NCI-H2171 treated with DMSO at 0.1 percent for 48 hours (cell line): Measurements from ENCODE around the gene RPE65.
A peak's percentile ranks its signal among the peaks of the same experiment; 100 is the strongest.
"Not testable (repeated sequence)": the region's sequence is repeated elsewhere in the genome, so short reads cannot be mapped to it uniquely, and the experiment has no call there.

Source experiments
- DNase-seq: peaks from one replicate; lab custom pipeline; 2025; lab: John Stamatoyannopoulos, UW

RPE65 gene

DNA sequence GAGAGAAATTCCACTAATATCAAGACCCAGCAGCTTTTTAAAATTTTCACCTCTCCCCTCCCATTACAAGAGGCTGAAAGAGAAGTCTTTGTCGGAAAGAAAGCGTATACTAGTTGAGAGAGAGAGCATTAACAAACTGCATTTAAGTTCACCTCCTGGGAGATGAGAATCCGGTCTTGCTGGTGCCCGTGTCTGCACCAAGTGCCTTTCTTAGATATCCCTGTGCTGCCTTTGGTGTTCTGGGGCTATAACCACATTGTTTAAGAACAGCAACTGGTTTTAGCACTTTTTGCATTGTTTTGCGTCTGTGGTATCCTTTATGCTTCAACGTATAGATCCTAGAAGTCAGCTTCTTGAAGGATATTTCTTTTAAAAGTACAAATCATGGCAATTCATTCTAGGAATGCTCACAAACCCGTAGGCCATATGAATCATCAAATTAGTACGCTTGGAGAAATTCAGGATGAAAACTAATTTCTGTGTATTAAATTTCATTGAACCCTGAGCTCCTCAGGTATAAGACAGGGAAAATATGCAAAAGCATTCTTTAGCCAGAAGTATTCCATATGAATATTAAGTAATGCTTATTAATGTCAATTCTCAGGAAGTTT lies 3.4 kb upstream of the RPE65 start:
- DNase-seq = no peak

DNA sequence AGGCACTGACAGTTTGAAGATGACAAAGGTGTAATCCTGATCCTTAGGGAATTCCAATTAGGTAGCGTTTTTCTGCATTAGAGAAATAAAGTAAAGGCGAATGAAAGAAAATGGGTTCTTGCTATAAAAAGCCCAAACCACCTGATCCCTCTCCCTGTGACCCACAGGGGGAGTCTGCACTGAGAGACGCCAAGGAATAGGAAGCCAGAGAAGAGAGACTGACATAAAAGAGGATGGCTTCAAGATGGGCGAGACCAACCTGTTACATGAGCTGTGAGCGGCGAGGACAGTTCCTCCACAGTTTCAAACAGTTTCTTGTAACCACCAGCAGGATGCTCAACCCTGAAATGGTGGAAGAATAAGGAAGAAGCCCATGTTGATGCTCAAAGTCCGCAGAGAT lies 1.4 kb downstream of the RPE65 start:
- DNase-seq = no peak

DNA sequence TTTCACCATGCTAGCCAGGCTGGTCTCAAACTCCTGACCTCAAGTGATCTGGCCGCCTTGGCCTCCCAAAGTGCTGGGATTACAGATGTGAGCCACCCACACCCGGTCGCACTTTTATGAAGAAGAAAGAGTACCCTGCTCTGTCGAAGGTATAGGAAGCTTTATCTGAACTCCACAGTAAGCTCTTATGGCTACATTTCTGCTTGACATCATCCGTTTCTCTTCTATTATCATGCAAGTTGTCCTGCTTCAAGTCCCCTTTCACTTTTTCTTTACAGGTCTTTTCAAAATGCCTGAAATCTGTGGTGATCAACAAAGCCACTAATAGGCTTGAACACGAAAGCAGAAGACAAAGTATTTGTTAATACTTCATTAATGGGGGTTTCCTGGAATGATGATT lies 4.0 kb downstream of the RPE65 start:
- no peak for DNase-seq

DNA sequence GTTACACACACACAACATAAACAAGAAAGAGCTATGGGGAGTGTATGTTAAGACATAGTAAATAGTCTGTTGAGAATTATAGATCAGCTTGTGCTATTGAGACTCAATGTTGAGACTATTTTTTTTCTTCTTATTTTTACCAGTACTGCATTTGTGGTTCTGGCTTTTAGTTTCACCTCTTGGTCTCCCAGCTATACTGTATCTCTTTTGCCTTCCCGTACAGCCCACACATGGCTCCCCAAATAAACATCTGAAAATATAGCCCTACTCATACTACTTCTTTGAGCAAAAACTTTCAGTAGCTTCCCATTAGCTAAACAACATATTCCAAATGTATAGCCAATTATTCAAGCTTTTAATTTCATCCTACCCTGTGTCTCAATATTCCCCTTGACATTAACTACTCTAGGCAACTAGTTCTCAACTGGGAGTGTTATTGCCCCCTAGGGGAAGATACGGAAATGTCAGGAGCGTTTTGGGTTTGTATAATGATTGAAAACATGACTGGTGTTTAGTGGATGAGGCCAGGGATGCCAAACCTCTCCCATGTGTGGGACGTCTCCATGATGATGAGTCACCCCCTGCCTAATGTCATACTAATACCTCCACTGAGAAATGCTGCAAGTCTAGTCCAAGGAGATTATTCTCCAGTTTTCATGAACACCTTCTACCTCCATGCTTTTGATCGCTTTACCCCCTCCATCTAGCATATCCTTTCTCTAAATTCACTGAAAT lies 6.8 kb downstream of the RPE65 start:
- peak; percentile 61 for DNase-seq

DNA sequence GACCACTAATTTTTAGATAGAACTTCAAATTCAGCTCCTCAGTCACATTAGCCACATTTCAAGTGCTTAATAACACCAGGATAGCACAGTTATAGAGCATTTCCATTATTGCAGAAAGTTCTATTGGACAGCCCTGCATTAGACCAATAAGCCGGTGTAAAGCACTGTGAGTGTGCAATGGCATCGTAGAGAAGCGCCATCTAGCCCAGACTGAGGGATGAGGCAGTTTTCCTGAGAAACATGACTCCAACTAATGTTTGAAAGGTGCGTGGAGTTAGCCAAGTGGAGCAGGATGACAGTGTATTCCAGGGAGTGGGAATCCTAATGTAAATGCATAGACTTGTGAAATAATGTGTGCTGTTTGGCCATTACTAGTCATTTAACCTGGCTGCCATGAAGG lies 7.7 kb downstream of the RPE65 start:
- DNase-seq = no peak

DNA sequence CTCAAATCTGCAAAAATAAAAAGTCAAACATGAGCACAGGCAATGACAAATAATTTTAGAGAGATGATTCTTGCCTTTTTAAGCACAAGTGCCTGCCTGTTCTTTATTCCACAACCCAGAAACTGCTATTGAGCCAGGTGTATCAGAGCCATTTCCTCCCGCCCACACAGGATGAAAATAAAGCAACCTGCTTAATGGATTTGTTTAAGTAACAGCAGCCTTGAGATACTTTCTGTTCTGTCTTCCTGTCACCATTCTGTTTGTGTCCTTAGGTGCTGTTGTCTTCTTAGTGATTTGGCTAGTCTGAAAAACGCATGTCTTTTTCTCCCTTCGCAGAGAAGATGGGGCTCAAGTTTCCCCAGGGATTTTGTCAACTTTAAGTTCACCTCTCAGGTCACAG lies 11.4 kb downstream of the RPE65 start:
- DNase-seq = peak; percentile 9

DNA sequence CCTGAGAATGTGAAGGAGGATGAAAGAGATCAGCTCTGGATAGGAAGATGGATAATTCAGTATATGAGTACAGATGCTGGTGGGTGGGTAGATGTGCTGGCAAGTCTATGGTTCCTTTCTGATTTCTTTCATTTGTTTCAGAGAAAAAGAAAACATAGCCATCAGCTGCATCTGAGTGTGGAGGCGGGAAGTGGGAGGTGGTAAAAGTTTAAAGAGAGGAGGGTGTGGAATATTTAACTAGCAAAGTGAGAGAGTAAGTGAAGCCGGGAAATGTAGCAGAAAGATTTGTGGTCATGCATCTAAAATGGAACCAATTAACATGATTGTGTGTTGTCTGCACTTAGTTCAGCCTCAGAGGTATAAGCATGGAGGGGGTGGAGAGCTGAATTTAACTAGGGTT lies 16.4 kb downstream of the RPE65 start:
- no peak for DNase-seq

DNA sequence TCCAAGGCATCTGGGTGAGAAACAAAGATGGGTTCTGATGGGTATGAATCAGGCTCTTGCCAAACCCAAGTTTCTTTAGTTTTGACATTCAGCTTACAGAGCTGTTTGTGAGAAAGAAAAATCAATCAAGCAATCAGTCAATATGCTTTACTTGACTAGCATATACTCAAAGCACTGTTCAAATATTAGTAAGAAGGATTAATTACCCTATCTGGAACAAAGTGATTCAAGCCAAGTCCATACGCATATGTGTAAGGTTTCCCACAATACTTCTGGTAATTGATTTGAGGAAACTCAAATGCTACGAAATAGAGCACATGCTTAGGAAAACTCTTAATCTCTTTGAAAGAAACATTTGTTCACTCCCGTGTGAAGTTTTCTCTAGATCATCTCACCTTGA lies 18.7 kb downstream of the RPE65 start:
- no peak for DNase-seq

DNA sequence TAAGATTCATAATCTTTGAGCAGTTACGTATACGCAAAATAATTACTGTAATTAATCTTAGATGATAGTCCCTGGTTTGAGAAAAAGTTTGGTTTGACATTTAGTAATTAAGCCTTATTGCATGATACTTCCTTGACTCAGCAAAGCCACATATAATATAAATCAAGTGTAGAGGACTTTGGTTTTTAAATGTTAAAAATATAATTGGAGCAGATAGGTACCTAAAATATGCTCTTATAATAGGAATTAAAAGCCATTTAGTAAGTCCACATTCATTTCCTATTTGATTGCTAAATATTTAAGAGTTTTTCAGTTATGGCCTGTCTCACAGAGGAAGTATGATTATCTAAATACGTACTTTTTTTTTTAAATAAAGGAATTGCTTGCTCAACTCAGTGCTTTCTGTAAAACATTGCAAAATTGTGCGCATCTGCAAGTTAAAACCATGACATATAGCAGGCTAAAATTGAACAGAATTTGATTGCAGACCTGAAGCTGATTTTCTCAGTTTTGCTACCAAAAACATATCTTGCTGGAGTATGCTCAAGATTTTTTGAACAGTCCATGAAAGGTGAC lies 20.4 kb downstream of the RPE65 start:
- no peak for DNase-seq

DNA sequence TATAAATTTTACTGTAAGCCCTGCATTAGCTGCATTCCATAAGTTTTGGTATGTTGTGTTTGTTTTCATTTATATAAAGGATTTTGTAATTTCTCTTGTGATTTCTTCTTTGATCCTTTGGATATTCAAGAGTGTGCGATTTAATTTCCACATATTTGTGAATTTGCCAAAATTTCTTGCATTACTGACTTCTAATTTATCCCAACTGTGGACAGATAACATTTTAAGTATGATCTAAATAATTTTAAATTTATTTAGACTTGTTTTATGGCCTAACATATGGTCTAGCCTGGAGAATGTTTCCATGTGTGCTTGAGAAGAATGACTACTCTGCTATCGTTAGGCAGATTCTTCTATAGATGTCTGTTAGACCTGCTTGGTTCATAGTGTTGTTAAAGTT lies 23.2 kb downstream of the RPE65 start:
- no peak for DNase-seq

DNA sequence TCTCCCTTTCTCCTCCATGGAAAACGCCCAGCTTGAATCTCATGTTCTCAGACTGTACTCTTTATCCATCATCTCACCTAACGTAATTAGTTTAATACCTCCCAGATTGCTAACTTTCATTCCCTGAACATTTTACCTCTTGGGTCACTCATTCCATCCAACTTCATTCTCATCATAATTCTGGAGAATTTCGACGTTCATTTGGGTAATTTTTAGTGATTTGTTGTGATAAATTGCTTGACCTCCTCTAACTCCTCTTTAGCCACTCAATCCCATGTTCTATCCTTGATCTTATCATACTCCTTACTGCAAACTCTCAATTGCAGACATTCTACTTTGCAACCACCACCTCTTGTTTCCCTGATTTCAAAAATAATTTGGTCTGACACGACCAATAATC lies 28.4 kb downstream of the RPE65 start:
- DNase-seq = no peak

DNA sequence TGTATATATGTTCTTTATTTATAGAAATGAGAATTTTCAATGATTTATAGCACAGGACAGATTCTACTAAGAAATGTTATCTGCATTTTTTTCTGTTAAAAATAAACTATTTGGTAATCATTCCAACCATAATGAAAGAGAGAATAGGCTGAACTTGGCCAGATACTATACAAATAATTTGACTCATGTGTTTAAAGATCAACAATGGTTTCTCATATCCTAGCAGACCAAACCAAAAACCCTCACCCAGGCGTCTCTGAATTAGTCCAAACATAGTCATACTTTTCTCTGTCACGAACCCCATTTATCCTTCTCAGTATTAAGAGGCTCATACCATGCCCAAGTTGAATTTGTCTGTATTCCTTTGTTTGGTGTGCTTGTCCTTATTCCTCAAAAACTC lies 40.3 kb downstream of the RPE65 start:
- DNase-seq = no peak

DNA sequence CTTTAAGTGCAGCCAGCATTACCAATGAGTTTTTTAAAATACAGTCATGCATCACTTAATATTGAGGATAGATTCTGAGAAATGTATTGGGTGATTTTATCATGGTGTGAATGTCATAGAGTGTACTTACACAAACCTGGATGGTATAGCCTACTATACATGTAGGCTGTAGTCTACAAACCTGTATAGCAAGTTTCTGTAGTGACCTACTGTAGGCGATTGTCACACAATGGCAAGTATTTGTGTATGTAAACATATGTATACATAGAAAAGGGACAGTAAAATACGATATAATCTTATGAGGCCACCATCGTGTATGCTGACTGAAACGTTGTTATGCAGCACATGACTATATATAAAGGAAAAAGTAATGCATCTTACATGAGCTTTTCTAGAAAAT lies 48.2 kb downstream of the RPE65 start:
- DNase-seq = no peak

DNA sequence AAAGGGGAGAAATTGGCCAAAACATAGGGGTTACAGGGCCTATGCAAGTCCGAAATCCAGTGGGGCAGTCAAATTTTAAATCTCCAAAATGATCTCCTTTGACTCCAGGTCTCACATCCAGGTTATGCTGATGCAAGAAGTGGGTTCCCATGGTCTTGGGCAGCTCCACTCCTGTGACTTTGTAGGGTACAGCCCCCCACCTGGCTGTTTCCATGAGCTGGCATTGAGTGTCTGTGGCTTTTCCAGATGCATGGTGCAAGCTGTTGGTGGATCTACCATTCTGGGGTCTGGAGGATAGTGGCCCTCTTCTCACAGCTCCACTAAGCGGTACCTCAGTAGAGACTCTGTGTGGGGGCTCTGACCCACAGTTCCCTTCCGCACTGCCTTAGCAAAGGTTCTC lies 54.2 kb downstream of the RPE65 start:
- DNase-seq = not testable (repeated sequence)

DNA sequence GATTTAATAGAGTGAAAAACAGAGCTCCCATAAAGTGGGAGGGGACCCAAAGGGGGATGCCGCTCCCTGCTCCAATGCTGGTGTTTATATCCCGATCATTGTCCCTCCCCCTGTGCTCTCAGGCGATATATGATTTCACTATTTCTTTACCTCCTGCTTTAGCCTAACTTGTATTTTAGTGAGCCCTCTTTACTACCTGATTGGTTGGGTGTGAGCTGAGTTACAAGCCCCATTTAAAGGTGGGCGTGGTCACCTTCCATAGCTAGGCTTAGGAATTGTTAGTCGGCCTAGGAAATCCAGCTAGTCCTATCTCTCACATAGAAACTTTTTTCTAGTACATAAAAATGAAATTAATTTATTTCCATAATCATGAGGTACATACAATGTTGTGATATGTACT lies 57.3 kb downstream of the RPE65 start:
- not testable (repeated sequence) for DNase-seq

DNA sequence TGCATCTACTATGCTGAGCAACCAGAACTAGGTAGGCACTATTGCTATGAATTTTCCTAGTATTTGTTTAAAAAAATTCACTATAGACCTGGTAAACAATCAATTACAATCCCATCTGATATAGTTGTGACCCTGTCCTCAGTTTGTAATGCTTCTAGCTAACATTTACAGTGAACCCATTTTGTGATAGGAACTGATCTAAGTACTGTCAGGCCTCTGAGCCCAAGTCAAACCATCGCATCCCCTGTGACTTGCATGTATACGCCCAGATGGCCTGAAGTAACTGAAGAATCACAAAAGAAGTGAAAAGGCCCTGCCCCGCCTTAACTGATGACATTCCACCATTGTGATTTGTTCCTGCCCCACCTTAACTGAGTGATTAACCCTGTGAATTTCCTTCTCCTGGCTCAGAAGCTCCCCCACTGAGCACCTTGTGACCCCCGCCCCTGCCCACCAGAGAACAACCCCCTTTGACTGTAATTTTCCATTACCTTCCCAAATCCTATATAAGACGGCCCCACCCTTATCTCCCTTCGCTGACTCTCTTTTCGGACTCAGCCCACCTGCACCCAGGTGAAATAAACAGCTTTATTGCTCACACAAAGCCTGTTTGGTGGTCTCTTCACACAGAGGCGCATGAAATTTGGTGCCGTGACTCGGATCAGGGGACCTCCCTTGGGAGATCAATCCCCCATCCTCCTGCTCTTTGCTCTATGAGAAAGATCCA lies 63.8 kb downstream of the RPE65 start:
- not testable (repeated sequence) for DNase-seq

DNA sequence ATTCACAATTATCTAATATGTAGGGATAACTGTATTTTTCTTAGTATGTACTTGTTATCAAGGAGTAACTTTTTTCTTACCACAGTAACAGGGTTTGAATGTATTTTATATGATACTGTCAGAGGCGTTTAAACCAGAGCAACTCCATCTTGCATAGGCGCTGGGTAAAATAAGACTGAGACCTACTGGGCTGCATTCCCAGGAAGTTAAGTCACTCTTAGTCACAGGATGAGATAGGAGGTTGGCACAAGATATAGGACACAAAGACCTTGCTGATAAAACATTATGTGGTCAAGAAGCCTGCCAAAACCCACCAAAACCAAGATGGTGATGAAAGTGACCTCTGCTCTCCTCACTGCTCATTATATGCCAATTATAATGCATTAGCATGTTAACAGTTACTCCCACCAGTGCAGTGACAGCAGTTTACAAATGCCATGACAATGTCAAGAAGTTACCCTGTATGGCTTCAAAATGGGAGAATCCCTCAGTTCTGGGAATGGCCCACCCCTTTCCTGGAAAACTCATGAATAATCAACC lies 64.8 kb downstream of the RPE65 start:
- DNase-seq = no peak

DNA sequence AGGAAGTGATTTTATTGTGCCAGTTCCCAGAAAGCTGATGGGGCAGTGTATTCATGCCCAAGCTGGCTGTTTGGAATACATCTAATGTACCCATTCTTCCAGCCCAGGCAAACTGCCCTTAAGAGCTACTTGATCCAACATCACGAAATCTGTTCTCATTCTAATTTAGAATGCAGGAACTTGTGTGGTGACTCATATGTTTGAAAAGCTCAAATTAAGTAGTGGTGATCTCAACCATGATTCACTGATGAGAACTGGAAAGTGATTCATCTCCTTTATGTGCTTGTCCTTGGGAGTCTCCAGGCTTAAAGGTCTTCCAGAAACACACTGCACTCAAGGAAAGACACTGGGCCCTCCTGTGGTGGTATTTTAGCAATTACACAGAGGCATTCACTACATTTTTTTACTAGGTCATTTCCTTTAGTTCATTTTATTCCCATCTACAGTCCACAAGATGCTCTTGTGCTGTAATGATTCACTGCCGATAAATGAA lies 65.4 kb downstream of the RPE65 start:
- DNase-seq = no peak

DNA sequence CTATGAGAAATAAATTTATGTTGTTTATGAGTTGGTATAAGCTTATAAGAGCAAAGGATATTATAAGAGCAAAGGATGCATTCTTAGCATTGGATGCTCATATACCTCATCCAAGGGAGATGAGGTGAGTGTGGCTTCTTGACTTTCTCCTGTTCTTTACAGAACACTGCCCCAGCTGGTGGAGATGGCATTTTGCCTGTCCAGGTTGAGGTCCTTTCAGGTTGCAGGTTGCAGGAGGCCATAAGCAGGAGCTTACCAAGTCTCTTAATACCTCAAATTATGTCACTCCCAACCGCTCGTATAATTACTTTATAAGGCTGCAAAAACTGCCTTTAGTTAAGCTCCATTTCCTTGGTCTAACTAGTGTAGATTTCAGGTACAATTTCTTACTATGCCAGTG lies 66.7 kb downstream of the RPE65 start:
- DNase-seq = no peak

DNA sequence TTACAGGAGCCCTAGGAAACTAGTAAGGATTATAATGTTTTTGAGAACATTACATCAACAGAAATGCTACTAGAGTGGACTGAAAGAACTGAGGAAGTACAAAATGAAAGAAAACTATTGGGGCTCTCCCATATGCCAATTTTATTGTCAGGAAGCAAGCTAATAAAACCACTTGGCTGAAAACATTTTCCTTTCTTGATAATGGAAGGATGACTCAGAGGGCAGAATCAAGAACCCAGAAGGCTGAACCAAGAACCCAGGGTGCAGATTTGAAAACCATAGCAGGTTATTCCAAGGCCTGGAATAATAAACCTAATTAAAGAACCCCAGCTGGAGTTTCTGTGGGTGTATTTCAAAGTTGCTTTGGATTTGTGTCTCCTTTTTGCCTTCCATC lies 70.7 kb downstream of the RPE65 start:
- DNase-seq = no peak
